ENCODE data around the gene CAPRIN2.

Gene CAPRIN2

GRCh38 chr12:30698346-30698745 lies 56.4 kb downstream of the CAPRIN2 start:
- no peak for DNase-seq (ENCODE audit: low read depth)

- no peak for DNase-seq (ENCODE audit: low read depth)
Observed at GRCh38 chr12:30696943-30697342, 57.8 kb downstream of the CAPRIN2 start.

- DNase-seq (ENCODE audit: low read depth) = no peak
Observed at GRCh38 chr12:30696486-30696885, 58.3 kb downstream of the CAPRIN2 start.

DNA sequence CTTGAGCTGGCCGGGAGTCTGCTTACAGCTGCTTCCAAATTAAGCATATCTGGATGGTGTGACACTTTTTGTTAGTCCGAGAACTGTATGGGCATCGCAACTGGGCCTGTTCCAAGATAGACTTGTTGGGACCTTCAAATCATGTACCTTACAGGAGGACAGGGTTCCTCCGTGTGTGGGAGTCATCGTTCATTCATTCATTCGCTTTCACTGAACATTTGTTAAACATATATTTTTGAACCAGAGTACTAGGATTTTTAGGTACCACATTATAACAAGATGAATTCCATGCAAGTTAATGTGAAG lies 58.7 kb downstream of the CAPRIN2 start:
- DNase-seq (ENCODE audit: low read depth) = no peak

GRCh38 chr12:30695199-30696102 lies 59.3 kb downstream of the CAPRIN2 start, which contains the start of gene IPO8:
TSS of gene IPO8 (minus strand) at chr12:30695869. CDS start at chr12:30695647, 222 bp downstream.
- peak; percentile 83 for DNase-seq (ENCODE audit: low read depth)

- DNase-seq (ENCODE audit: low read depth) = no peak
Observed at GRCh38 chr12:30694412-30695198, 60.1 kb downstream of the CAPRIN2 start.

DNA sequence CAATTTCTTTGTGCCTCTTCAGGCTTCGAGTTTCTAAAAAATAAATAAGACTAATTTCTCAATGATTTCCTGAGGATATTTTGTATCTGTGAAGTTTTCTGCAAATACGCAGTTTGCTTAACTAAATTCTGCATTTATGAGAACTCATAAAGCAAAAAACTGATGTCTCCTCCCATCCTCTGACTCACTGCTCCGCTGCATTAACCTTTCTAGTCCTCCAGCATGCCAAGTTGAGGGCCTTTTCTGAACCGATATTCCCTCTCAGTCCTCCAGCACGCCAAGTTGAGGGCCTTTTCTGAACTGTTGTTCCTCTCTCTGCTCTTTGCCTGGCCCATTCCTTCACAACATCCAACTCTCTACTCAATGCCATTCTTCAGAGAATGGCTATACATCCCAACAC lies 62.3 kb downstream of the CAPRIN2 start:
- no peak for DNase-seq (ENCODE audit: low read depth)

DNA sequence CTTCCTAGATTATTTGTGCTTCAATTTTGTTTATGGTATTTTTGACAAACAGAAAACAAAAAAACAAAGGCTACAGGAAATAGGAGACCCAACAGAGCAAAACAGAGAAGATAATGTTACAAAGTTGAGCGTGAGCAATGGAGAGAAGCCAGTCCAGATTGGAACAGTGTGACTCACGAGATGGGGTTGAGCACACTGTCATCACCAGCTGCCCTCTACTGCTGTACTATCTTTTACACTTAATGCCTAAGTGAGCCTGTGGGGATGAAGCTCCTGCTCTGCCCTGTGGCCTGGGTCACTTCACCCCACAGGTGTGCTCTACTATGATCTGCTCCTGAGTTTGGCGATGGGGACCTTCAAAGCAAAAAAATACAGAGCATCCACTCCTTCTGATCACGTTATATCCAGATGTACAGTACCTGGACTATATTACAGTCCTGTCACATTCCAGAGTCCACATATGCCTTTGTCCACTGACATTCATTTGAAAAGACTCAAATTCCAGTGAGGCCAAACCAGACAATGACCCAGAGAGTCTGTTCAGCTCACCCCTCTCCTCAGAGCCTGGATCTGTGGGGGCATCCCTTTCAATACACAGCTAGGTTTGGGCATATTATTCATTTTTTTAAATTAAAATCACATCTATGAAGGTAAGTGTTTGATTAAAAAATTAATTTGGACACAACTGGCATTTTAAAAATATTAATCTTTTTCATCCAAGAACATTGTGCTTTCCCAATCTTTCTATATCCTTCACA lies 63.5 kb downstream of the CAPRIN2 start:
- DNase-seq (ENCODE audit: low read depth) = no peak

DNA sequence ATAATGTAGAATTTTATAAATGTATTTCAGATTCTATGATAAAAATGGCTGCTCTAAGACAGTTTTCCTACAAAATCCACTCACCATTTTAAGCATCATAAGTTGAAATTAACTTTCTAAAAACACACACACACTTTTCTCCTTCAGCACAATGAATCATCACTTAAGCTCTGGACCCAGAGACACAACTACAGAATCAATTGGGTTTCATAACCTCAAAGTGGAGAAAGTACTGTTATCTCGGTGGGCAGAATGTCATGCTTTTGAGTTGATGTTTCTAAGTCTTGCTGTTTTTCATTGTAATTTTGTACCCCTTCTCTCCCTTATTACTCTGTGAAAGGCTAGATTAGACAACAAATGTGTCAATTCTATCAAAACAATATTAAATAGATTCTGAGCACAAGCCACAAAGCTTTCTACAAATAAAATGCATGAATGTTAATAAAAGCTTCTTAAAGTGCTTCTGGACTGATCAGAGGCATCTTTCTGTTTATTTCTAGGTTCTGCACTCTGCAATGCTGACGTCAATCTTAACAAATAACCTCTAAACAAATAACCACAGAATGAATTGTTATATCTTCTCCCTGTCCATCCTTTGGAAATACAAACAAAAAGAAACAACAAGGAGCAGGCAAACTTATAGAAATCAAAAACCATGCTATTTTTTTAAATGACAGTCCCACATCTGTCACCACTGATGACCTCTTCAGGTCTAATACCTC lies 67.3 kb downstream of the CAPRIN2 start:
- no peak for DNase-seq (ENCODE audit: low read depth)

DNA sequence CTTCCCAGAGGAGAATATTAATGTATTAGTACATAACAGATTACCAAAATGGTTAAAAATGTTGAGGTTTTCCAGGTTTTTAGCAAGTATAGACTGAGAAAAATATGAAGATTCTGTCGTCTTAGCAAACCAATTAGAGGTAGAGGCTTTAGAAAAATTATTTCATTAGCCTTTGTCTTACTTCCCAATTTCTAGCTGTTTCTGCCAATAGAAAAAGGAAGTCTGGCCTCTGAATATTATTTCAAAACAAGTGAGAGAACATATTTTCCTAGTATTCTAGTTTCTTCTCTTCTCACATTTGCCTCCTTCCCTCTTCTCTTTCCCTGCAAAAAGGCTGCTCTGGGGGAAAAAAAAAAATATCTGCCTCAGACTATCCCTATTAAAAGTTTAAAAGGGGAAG lies 75.5 kb downstream of the CAPRIN2 start:
- no peak for DNase-seq (ENCODE audit: low read depth)

GRCh38 chr12:30678221-30678620 lies 76.5 kb downstream of the CAPRIN2 start:
- no peak for DNase-seq (ENCODE audit: low read depth)

GRCh38 chr12:30661210-30661609 lies 93.5 kb downstream of the CAPRIN2 start:
- no peak for DNase-seq (ENCODE audit: low read depth)

All from activated T-cell treated with anti-CD3 and anti-CD28 coated beads for 48 hours (primary cell).